ENCODE results near the gene ZFP69.
A peak's percentile ranks its signal among the peaks of the same experiment; 100 is the strongest.
"Not testable (repeated sequence)": the region's sequence is repeated elsewhere in the genome, so short reads cannot be mapped to it uniquely, and the experiment has no call there.

ZFP69 gene

GRCh38 chr1:40476924-40477677 is at the start of gene ZFP69:
Gene ZFP69, plus strand, starts transcription at chr1:40477290. Its CDS starts 2,072 bp downstream, at chr1:40479362.
- peak; percentile 30 to 51 for DNase-seq (ENCODE audit: low read depth in 2 of 2)

GRCh38 chr1:40431385-40431784 is 45.7 kb upstream of the ZFP69 start:
- DNase-seq (ENCODE audit: low read depth in 2 of 2), result no peak

GRCh38 chr1:40432644-40433390 is 44.3 kb upstream of the ZFP69 start:
- no peak for DNase-seq (ENCODE audit: low read depth in 2 of 2)

- no peak for DNase-seq (ENCODE audit: low read depth in 2 of 2)
Observed at GRCh38 chr1:40435471-40435870, 41.6 kb upstream of the ZFP69 start.

- DNase-seq (ENCODE audit: low read depth in 2 of 2), result no peak
Observed at GRCh38 chr1:40435876-40436275, 41.2 kb upstream of the ZFP69 start.

GRCh38 chr1:40438391-40439015 is 38.6 kb upstream of the ZFP69 start:
- no peak for DNase-seq (ENCODE audit: low read depth in 2 of 2)

- DNase-seq (ENCODE audit: low read depth in 2 of 2), result no peak
Observed at GRCh38 chr1:40439247-40439646, 37.8 kb upstream of the ZFP69 start.

GRCh38 chr1:40449684-40450494 is 27.2 kb upstream of the ZFP69 start, which contains the start of gene ZFP69B:
Gene ZFP69B, plus strand, starts transcription at chr1:40450476. Its CDS starts 486 bp downstream, at chr1:40450962.
- DNase-seq (ENCODE audit: low read depth in 2 of 2), result peak; percentile 82 to 87

- peak; percentile 70 to 73 for DNase-seq (ENCODE audit: low read depth in 2 of 2)
Observed at GRCh38 chr1:40450495-40451237, 26.4 kb upstream of the ZFP69 start.

- DNase-seq (ENCODE audit: low read depth in 2 of 2), result peak in 1 of 2 donors; percentile 10
Observed at GRCh38 chr1:40451238-40451585, 25.9 kb upstream of the ZFP69 start.

- no peak for DNase-seq (ENCODE audit: low read depth in 2 of 2)
Observed at GRCh38 chr1:40454873-40455272, 22.2 kb upstream of the ZFP69 start.

- no peak for DNase-seq (ENCODE audit: low read depth in 2 of 2)
Observed at GRCh38 chr1:40462956-40463590, 14.0 kb upstream of the ZFP69 start.

- no peak for DNase-seq (ENCODE audit: low read depth in 2 of 2)
Observed at GRCh38 chr1:40469327-40469726, 7.8 kb upstream of the ZFP69 start.

- no peak for DNase-seq (ENCODE audit: low read depth in 2 of 2)
Observed at GRCh38 chr1:40475268-40475667, 1.8 kb upstream of the ZFP69 start.

- no peak for DNase-seq (ENCODE audit: low read depth in 2 of 2)
Observed at GRCh38 chr1:40477678-40478053, 576 bp downstream of the ZFP69 start.

- DNase-seq (ENCODE audit: low read depth in 2 of 2), result no peak
Observed at GRCh38 chr1:40478276-40478675, 1.2 kb downstream of the ZFP69 start.

- no peak for DNase-seq (ENCODE audit: low read depth in 2 of 2)
Observed at GRCh38 chr1:40479156-40479555, 2.1 kb downstream of the ZFP69 start.

GRCh38 chr1:40495315-40495903 is 18.3 kb downstream of the ZFP69 start:
- no peak for DNase-seq (ENCODE audit: low read depth in 2 of 2)

GRCh38 chr1:40502651-40503050 is 25.6 kb downstream of the ZFP69 start:
- not testable (repeated sequence) for DNase-seq (ENCODE audit: low read depth in 2 of 2)

- no peak for DNase-seq (ENCODE audit: low read depth in 2 of 2)
Observed at GRCh38 chr1:40507973-40508372, 30.9 kb downstream of the ZFP69 start.
